Measurements from ENCODE around the gene IKZF1.

GRCh38 chr7:50334341-50334994 lies 30.0 kb downstream of the IKZF1 start:
- TF ChIP-seq CTCF (IDR thresholded peaks at IDR 0.05): no peak
- no peak for TF ChIP-seq POLR2A (IDR thresholded peaks at IDR 0.05)
